ENCODE results near the gene ARHGAP1.
"Not testable (repeated sequence)": the region's sequence is repeated elsewhere in the genome, so short reads cannot be mapped to it uniquely, and the experiment has no call there.

The ARHGAP1 gene

GRCh38 chr11:46674463-46675287 is 25.7 kb downstream of the ARHGAP1 start:
- DNase-seq (ENCODE audit: low read depth in 3 of 3, low spot score in 1 of 3): no peak

DNA sequence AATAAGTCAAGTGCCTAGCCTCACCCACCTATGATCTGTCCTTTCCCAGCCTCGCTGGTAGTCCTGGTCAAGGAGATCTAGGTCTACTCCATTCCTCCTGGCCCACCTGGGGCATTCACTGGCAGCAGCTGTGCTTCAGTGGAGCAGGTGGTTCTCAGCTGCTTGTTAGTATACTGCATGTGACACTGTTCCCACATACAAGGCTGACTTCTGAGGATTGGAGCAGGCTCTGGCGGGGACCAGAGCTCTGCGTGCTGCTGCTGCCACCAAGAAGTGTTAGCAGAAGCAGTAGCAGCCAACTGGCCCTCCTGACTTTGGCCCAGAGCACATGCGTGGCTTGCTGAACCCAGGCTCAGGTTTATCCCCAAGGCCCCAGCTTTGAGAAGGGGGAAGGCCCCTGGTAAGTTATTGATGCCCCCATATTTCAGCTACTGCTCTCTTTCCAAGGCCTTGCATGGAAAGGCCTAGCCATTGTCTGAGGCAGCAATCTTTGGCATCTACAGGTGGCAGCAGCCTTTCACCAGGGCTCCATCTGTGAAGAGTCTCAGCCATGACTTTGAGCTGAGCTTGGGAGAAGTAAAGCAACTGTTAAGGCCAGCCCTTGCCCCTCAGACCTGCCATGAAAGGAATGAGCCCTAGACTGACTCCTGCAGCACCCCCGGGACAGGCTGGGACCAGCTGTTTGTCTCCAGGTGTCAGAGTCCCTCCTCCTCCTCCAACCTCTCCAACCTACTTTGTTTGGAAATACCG is 26.5 kb downstream of the ARHGAP1 start:
- DNase-seq (ENCODE audit: low read depth in 3 of 3, low spot score in 1 of 3): no peak

DNA sequence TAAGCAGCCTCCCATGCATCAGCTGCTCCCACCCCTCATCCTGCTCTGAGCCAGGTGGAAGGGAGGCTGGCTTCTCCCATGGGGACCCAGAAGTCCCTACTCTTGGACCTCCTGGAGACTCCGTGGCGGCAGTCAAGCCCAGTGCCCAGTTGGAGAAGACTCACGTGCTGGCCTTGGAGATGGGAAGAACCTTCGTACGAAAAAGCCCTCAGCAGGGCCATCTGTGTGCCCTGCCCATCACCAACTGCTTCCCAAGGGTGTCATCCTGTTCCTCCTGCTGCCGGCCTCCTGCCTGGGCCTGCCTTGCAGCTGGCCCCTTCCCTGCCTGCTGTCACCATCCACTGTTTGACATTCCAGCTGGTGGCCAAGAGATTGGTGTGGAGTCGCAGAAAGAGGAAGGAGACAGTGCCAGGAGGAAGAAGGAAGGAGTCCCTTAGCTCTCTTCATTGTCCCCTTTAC is 28.0 kb downstream of the ARHGAP1 start:
- DNase-seq (ENCODE audit: low read depth in 3 of 3, low spot score in 1 of 3): no peak

- no peak for DNase-seq (ENCODE audit: low read depth in 3 of 3, low spot score in 1 of 3)
These were observed 28.5 kb downstream of the ARHGAP1 start for GRCh38 chr11:46671958-46672315.

- DNase-seq (ENCODE audit: low read depth in 3 of 3, low spot score in 1 of 3): not testable (repeated sequence)
These were observed 29.9 kb downstream of the ARHGAP1 start for GRCh38 chr11:46670521-46670920.

GRCh38 chr11:46669711-46670139 is 30.7 kb downstream of the ARHGAP1 start:
- DNase-seq (ENCODE audit: low read depth in 3 of 3, low spot score in 1 of 3): no peak

- no peak for DNase-seq (ENCODE audit: low read depth in 3 of 3, low spot score in 1 of 3)
These were observed 31.8 kb downstream of the ARHGAP1 start for GRCh38 chr11:46668480-46669085.

DNA sequence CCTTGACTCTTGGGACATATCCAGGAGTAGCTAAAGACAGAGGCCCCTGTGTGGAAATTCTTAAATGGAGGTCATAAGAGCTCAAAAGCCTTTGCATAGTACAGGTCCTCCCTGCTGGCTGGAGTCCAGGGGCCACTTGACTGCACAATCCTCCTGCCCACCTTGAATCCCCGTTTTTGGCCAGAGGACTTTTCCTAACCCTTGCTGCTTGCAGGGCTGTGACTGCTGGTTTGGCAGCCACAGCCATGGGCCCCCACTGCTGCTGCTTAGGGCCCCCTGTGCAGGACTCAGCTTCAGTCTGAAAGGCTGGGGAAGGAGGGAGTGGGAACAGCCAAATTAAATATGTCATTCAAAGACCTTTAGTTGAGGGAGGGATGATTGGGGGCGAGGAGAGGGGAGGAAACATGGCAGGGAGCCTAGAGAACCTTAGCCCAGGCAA is 33.4 kb downstream of the ARHGAP1 start:
- DNase-seq (ENCODE audit: low read depth in 3 of 3, low spot score in 1 of 3): no peak

- DNase-seq (ENCODE audit: low read depth in 3 of 3, low spot score in 1 of 3): no peak
These were observed 33.9 kb downstream of the ARHGAP1 start for GRCh38 chr11:46666516-46666915.

DNA sequence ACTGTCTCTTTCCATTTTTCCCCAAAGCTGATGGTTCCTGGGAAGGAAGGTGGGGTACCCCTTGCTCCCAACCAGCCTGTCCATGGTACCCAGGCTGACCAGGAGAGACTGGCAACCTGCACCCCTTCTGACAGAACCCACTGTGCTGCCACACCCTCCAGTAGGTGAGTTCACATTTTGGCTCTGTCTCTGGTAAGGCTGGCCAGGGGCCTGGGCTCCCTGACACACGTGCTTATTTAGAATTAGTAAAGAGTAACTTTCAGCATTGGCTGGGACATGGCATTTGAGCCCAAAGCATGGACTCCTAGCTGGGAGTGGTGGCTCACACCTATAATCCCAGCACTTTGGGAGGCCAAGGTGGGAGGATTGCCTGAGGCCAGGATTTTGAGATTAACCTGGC is 35.1 kb downstream of the ARHGAP1 start:
- no peak for DNase-seq (ENCODE audit: low read depth in 3 of 3, low spot score in 1 of 3)

DNA sequence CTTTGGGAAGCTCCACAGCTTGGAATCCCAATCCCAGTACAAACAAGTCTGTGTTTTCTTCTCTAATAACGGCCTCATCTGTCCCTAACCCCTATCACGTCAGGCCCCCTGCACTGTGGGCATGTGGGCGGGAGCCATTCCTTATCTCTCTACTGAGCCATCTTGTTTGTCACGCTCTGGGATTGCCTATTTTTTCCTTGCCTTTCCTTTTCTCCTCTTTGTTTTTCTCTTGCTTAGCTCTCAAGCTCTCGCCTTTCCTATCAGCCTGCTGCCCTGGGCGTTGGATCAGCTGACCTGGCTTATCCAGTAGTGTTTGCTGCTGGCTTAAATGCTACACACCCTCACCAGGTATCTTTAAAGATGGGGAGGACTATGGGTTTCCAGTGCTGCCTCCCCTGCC is 35.8 kb downstream of the ARHGAP1 start:
- no peak for DNase-seq (ENCODE audit: low read depth in 3 of 3, low spot score in 1 of 3)

GRCh38 chr11:46663277-46663940 is 37.0 kb downstream of the ARHGAP1 start:
- no peak for DNase-seq (ENCODE audit: low read depth in 3 of 3, low spot score in 1 of 3)

DNA sequence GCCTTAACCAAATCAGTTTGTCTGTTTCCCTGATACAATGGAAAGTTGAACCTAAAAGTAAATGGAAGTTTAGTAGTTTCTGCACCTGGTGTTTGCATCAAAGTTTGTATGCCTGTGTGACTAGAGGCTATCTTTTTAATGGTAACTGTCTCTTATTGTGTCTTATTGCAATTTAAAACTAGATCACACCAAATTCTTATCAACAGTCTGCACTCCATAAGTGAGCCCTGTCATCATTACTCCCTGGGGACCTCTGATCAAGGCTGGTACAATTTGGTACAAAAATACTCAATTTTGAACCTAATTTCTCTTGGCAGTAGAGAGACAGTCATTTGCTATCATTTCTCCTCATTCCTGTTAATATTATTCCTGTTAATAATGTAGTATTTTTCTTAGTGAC is 38.1 kb downstream of the ARHGAP1 start:
- DNase-seq (ENCODE audit: low read depth in 3 of 3, low spot score in 1 of 3): no peak

DNA sequence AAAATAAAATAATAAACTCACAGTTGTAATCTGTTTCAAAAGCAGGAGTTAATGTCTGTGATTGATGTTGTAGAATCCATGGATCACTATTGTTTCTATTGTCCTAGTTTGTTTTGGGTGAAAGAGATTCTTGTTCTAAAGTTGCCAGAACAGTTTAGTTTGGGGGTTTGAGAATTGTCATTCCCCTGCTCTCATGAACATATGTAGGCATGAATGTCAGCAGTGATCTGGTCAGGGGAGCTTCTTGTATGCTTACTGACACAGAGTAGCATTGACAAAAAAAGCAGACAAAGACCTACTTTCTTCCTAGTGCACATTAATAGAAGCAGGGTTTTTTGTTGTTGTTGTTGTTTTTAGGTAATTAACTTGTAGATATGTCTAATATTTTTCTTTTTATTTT is 38.6 kb downstream of the ARHGAP1 start:
- DNase-seq (ENCODE audit: low read depth in 3 of 3, low spot score in 1 of 3): no peak

DNA sequence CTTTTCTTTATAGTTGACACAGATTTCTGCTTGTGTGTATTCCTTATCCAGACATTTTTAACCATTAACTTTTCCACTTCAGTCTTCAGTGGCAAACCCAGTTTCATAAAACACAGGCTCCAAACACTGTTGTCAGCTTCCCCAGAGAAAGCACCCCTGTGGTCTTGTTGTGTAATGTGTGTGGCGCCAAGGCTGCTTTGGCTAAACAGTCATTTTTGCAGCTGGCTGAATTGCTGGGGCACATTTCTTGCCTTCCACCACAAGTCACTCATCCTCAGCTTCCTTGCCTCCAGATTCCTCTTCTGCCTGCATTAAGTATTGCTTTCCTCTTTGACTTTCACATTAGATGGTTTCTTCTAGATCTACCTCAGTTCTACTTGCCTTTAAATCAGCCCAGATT is 40.5 kb downstream of the ARHGAP1 start:
- no peak for DNase-seq (ENCODE audit: low read depth in 3 of 3, low spot score in 1 of 3)

- DNase-seq (ENCODE audit: low read depth in 3 of 3, low spot score in 1 of 3): no peak
These were observed 42.2 kb downstream of the ARHGAP1 start for GRCh38 chr11:46658259-46658658.

DNA sequence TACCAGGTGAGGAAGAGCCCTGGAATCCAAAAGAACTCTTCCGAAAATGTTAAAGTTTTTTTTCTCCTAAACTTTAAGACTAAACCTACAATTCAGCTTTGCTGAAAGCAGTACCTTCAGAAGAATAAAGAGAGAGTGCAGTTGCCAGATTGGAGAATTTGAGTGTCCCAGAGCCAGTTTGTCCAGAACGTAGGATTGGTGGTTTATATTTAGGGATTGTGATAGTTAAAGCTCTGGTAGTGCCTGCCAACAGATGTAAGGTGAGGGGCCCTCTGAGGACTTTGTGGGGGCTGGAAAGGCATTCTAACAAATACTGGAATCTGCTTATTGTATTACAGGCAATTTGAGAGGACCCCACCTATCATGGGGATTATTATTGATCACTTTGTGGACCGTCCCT is 43.2 kb downstream of the ARHGAP1 start:
- no peak for DNase-seq (ENCODE audit: low read depth in 3 of 3, low spot score in 1 of 3)

- no peak for DNase-seq (ENCODE audit: low read depth in 3 of 3, low spot score in 1 of 3)
These were observed 44.8 kb downstream of the ARHGAP1 start for GRCh38 chr11:46655631-46656030.

GRCh38 chr11:46649180-46649738 is 51.2 kb downstream of the ARHGAP1 start:
- no peak for DNase-seq (ENCODE audit: low read depth in 3 of 3, low spot score in 1 of 3)

DNA sequence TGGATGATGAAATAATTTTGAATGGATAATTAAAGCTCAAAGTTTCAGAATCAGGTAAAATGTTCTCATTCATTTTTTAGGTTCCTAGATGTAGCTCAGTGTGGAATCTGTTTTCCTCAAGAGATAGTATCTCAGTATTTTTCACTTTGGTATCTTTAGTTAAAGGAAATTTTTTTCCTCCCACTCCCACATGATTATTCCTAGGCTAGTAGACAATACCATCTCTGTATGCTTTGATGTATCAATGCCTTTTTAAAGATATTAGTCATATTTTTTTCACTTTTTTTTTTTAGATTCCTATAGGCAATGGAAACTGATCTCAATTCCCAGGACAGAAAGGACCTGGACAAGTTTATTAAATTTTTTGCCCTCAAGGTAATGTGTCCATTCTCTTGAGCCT is 56.4 kb downstream of the ARHGAP1 start:
- DNase-seq (ENCODE audit: low read depth in 3 of 3, low spot score in 1 of 3): no peak

GRCh38 chr11:46643531-46643930 is 56.9 kb downstream of the ARHGAP1 start:
- DNase-seq (ENCODE audit: low read depth in 3 of 3, low spot score in 1 of 3): no peak

Measured in stimulated activated CD4-positive, alpha-beta T cell treated with anti-CD3 and anti-CD28 coated beads, TNF-alpha, amount 100 ng/mL, for 1 hour (primary cell).